NOMO-1 (cell line): Measurements from ENCODE around the gene IKZF1.

ENCODE experiments used
- DNase-seq, 2 experiments: peaks; one replicate each; lab custom pipeline; 2025; ENCODE audit not compliant: unreplicated experiment in 2 of 2; lab: John Stamatoyannopoulos, UW

The IKZF1 gene

DNA sequence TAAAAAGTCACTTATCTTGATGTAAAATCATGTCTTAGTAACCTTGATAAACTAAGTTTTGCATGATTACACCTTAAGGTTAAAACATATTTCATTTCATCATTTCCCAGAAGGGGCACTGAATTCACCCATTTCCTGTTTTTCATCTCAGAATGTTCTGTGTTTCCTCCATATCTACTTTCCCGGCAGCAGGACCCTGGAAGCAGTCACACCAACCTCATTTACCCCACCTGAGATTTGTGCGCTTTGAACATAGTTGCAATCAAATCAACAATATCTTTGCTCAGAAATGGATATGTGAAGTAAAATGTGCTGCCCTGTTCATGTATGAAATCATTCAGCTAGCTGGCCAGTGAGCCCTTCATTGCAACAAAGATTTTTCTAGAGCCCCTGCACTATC lies 46.8 kb downstream of the IKZF1 start:
- DNase-seq: no peak

DNA sequence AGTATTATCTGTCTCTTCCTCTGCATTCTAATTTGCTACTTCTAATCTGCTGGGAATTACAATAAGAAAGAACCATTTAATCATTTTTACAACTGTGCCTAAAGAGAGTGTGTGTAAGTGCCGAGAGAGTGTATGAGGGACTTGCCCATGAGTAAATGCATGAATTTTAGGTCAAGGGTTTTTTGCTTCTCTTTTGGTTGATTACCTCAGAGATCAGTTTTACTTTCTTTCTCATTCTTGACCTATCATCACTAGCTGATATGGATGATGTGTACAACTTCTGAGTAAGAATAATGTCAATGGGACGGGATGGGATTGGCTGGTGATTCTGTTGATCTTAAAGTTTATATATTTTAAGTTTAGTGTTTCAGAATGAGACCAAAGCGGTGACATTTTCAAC lies 47.8 kb downstream of the IKZF1 start:
- DNase-seq: no peak

DNA sequence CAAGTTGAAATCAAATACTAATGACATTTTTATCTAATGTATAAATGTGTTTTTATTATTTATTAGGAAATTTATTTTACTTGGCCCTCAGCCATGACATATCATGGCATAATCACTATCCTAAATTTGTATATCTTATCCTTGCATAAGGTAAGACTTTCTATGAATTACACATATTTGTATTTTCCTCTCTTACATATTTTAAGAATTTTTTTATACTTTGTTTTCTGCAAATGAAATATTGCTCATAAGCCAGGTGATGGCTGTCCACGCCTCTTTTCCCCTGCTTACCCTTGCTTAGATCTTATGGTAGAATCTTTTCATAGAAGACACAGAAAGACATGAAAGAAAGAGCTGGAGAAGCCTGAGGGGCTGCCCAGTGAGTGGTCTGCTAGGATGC lies 48.2 kb downstream of the IKZF1 start:
- no peak for DNase-seq

DNA sequence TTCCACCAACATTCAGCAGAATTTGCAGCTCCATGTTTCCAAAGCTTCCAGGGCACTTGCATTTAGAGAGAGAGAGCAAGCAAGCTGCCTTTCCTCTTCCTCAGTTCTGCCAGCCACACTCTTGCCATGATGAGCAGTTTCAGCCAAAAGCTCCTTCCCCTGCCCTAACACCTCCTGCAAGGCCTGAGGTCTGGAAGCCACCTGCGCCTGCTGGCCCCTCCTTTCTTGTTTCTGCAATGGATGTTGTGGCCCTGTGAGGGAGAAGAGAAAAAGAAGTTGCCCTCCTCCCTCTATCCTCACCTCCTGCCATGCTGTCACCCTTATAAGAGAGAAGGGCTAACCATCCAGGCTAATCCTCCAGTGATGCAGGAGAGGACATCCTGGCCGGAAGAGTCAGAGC lies 48.7 kb downstream of the IKZF1 start:
- DNase-seq: no peak

DNA sequence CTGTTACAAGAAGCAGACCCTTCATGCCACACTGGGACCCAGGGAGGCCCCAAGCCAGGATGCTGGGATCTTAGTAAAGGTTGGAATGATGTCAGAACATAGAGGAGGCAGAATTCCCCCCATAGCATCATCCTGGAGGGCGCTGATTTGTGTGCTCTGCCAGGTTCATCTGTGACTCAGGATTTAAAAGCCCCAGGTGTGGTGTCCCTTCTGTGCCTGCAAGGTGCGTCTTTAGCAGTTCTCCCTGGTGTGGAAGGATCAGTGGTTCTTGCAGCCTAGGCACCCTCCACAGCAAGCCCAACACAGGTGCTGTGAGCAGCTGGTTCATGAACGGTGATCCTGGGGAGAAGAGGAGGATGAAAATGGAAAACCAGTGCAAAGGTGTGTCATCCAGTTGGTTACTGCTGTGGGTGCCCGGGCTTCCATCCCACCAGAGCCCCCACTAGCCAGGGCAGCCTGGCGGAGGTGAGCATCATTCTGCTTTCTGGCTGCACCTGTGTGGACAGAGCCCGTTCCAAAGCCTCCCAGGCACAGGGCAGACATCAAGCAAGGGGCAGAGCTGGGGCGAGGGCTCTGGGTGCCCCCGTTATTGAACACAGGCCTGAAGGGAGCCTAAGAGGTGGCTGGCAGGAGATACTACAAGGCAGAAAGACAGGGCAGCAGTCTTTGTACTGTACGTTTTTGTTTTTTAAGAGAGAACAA lies 49.5 kb downstream of the IKZF1 start:
- DNase-seq: no peak

DNA sequence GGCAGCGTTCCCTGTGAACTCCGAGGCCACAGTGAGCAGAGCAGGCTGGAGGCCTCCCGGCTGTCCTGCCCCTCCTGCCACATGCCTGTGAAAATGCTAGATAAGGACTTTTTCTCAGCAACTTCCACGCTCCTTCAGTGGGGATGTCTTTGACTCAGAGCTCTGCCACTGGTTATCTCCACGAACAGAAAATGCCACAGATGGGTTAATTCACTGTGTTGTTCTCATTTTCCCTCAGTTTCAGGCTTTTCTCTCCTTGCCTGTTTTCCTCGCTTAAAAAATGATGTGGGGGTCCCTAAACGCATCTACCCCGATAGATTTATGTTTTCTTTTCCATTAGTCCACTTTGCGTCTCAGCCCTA lies 51.3 kb downstream of the IKZF1 start:
- DNase-seq: no peak

DNA sequence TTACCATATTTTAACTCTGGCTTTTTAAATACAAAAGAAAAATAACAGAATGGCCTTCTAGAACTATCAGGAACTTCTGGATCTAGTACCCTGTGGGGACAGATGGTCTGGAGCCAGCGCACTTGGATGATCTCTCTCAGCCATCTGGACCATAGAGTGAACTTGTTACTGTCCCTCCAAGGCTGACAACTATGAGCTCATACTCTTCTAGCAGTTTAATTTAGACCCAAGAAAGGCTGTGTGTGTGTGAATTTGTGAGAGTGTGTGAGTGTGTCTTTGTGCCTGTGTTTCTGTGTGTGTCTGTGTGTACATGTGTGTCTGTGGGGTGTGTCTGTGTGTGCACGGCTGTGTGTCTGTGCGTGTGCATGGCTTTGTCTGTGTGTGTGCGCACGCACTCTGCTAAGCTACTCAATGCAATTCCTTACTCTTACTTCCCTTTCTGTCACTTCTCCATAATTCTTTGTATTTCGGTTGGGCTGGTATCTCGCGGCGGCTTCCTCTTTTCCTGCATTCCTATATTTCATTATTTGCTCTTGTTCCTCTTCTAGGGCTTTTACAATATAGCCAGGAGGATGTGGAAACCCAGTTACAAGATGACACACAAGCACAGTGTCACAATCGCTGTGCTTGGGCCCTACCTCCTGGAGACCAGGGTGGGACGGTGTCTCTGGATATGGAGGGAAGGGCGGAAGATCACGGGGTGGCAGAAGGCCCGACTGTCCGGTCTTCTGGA lies 51.9 kb downstream of the IKZF1 start:
- peak; percentile 92 to 100 for DNase-seq

DNA sequence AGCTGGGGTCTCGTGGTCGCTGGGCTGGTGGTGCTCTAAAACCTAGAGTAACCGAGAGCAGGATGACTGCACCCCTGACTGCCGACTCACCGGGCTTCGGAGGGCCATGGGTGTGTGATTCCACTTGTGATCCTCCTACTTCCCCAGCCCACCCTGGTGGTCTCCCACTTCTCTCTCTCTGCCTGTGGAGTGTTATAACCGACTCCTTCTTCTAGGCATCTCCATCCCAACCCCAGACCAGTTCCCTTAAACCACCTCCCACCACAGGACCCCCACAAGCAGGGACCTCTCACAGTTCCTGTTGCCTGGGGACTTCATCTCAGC lies 52.4 kb downstream of the IKZF1 start:
- no peak for DNase-seq

DNA sequence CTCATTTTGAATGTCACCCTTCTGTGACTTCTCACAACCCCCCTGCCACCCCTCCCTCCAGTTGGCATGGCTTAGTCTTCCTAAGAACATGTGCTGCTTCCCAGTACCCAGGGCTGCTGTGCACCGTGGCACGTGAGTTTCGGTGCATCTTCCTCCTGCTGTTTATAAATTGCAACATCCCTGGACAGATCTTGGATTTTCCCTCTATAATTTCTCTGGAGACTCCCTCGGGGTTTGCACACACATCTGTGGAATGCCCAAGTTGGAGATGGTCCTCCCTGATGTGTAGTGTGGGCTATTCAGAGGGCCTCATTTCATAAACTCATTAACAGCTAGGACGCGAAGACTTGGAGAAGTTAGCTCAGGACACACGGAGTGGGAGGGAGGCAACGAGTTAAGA lies 52.9 kb downstream of the IKZF1 start:
- DNase-seq: no peak

DNA sequence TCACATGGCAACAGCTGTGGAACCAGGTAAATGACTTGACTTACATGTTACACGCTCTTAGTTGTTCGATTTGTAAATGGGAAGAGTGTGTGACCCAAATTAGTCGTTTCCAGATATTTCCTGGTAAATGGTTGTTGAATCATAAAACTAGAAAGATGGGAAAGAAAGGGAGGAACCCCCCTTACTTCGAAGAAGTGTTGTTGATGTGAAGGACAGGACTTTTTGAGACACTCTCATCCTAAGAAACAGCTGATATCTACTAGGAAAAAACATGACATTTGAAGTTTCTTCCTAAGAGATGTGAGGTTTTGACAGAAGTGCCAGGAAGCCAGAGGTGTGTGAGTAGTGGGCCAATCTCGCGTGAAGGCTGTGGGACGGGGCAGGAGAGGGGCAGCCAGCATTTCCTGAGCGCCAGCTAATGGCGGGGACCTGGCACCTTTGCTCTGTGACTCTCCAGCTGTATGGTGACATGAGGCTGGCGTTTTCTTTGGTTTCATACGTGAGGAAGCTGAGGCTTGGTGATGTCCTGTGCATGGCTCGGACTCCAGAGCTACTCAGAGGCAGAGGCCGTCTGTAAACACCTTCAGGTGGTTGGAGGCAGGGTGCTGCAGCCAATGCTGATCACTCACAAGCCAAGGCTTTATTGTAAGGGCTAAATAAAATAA lies 53.7 kb downstream of the IKZF1 start:
- DNase-seq: no peak

DNA sequence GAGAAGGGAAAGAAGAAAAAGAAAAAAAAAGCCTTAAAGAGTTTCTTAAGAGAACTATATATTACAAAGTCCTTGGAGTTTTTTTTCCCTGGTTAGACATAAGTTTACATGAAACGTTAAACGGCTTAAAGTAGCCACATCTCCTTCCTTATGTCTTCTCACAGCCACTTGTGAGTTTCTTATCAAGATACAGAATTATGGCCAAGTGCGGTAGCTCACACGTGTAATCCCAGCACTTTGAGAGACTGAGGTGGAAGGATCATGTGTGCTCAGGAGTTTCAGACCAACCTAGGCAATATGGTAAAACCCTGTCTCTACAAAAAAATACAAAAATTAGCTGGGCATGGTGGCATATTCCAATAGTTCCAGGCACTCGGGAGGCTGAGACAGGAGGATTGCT lies 54.3 kb downstream of the IKZF1 start:
- DNase-seq: no peak

DNA sequence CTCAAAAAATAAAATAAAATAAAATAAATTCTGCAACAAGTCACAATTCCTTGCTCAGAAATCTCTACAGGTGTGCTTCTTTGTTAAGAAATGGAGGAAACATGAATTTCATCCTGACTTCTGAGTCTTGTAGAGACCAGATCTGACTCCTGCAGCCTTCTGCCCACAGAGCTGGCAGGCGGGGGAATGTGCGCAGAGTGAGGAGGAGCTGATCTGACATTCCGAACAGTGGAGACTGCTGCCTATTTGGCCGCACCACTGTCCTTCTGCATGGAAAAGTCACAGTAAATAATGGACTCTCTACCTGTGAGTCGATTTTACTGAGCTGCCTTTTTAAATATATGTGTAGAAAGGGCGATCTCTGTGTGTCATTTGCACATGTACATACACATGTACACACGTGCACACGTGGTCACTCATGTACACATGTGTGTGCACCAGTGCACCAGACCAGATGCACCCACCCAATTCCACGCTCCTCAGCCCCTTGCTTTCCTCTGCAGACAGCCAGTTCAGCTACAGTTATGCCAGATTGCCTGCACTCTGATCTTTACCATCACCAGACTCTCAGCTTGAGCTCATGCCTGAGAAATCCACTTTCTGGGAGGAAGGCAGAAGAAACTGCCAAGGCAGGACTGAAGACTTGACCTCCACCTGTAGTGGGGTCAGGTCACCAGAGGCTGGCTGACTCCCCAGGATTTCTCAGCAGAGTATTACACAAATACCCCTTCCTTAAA lies 54.9 kb downstream of the IKZF1 start:
- DNase-seq: no peak

DNA sequence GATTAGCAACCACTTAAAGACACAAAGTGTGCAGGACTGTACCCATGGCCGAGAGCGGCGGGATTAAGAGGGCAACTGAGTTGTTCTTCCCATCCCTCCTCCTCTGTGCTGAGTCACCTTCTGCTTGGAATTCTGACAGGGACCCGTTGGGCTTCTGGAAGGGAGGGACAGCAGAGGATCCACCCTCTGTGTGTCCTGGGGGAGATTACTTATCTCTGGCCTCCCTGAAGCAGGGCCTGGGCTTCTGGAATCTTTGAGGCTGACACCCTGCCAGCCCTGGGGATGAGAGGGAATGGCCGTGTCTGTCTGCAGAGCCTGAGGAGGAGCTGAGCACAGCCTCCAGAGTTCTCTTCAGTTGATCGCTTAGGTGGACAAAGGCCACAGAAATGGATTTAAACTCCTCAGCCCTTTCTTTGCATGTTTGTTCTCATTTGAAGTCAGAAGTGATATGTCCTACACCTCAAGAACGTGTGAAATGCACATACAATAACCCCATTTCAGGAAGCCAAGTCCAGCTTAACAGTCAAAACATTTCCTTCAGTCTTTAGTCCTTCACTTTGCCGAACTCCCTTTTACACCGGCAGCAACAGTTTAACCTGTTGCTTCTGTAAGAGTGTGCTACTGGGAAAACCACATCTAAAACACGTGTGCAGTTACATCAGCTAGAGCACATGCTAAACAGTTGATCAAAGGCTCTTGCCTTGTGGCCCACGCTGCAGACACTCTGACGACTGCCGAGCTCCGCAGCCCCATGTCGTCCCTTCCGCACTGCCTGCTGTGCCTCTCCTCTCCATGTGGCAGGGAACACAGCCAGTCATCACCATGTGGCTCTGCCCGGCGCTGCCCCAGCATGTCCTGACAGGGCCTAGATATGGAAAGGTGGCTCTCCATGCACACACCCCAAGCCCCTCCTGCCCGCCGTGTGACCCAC lies 55.7 kb downstream of the IKZF1 start:
- DNase-seq: no peak

DNA sequence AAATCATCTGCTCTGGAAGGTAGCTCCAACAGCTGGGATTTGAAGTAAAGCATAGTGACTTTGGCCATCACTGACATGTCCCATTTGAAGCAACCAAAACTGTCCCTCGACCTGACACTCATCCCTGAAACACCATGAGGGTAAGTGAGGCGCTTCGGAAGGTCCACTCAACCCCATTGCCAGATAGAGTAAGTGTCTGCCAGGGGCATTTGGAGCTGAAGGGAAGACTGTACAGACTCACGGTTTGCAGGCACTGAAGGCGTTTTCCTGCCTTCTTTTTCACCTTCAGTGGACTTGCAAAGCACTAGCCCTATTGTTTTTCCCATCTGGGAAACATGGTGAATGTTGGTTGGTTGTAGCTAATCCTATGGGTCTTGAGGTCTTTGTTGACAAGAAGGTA lies 57.6 kb downstream of the IKZF1 start:
- no peak for DNase-seq

DNA sequence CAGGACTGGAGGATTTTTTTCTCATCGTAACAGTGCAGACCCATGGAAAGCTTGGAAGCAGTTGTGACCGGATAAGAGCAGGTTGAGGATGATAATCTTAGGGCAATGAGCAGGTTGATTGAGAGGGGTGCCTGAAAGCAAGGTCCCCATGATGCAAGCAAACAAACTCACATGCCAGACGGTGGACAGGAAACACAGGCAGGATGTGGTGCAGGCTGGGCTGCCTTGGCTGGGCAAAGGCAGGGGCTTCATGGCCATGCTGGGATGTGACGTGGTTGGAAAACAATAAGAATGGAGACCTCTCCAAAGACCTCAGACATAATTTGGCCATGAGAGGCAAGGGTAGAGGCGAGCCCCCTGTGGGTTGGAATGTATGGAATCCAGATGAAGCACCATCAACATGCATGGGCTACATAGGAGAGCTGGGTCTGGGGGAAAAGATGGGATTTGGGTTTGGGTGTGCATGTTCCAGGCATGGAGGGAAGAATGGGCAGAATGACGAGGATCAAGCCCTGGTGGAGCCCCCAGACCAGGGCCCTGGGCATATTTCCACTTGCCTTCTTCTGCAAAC lies 58.3 kb downstream of the IKZF1 start:
- DNase-seq: no peak

DNA sequence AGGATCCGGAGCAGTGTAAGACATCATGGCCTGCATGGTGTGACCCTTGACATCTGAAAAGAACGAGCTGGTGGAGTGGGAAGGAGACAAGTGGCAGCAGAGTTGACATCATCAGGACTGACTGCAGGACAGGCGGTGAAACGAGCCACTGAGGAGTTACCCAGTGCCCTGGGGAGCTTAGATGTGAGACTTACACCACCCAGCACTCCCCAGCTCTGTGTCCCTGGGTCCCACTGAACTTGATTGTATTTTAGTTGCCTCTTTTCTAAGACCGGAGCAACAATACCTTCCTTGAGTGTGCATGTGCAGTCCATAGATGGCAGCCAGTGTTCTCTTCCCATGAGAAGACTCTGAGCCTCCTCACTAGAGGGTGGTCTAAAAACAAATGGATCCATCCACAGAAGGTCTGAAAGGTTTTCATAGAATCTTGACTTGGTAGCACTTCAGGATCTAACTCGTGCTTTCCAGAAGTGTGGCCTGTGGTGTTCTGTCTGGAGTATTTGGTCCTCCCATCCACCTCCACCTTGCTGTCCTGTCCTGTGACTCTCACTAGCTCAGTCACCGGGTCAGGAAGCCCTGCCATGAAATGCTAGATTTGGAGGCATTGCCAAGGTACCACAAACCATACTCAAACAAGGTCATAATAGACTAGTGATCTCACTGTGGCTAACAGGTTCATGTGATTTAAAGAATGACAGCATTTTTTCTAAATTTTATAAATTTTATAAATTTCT lies 59.0 kb downstream of the IKZF1 start:
- no peak for DNase-seq

DNA sequence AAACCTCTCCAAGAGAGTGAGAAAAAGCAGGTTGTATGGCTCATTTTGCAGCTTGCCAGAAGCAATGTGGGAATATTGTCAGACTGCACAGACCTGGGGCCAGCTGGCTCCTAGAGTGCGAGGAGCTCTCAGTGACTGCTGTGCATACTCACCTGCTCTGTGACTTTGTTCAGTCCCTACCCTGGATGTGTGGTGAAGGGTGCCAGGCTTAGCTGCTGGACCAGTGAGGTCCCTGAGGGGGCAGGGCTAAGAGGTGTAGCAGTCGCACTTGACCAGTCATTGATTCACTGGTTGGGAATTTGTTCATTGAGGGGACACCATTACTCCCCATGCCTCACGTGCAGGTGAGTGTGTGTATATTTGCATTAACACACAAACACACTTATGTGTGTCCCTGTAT lies 60.1 kb downstream of the IKZF1 start:
- no peak for DNase-seq

DNA sequence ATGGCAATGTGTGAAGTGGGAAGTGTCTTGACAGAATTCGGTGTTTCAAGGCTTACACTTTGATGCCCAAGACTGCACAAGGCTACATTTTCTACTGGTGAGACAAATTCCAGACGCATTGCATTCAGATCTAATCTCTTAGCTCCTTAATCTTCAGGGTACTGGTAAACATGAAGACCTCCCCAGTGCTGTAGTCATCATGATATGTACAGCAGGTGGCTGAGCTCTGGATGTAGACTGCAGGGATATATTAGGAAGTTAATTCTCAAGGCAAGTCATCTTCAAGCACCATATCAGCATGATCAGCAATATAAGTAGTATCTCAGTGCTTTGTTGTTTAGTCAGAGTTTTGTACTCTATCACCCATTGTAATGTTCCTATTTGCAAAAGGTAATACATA lies 61.8 kb downstream of the IKZF1 start:
- DNase-seq: no peak

DNA sequence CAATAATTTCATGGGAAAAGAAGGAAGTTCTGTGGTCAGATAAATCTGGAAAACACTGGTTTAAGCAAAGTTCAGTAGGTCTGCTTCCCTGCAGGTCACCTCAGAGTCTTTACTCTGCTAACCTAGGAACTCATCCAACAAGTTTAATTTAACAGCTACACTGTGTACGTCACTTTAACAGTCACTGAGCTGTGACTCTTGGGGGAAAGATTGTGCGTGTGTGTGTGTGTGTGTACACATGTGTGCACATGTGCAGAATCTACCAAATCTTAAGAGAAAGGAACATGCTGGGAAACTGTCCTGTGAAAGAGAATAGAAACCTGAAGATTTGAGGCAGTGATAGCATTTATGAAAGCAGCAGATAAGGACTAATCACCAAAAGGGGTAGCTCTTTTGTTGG lies 62.6 kb downstream of the IKZF1 start:
- DNase-seq: no peak

DNA sequence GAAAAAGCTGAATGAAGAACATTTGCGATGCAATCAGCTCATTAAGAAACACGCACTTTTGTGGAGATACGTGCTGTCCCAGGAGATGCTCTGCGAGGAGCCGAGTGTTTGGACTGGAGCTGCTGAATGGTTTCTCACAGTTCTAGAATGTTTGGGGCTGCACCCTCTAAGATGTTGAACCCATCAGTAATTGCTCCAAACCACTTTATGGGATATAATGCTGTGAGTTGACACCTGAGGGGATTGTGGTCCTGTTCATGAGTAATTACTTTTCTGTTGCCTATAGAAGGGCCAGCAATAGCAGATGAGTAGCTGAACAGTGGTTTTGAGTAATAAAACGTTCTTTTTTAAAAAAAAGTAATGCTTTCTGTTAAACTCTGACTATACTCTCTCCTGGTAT lies 63.1 kb downstream of the IKZF1 start:
- no peak for DNase-seq
